HTERT RPE-1 (cell line): ENCODE results near the gene COL23A1.

ENCODE experiments used
- in situ Hi-C: fragments of 300-500 bp; cut with MboI; formaldehyde crosslinking; loops from 4 replicates; pipeline ENCODE4 v1.14.3; 2020; ENCODE audit warnings: low sequenced_read_pairs

The COL23A1 gene

GRCh38 chr5:178291969-178292825 is 298.0 kb downstream of the COL23A1 start:
- in situ Hi-C loops = no loop called here

DNA sequence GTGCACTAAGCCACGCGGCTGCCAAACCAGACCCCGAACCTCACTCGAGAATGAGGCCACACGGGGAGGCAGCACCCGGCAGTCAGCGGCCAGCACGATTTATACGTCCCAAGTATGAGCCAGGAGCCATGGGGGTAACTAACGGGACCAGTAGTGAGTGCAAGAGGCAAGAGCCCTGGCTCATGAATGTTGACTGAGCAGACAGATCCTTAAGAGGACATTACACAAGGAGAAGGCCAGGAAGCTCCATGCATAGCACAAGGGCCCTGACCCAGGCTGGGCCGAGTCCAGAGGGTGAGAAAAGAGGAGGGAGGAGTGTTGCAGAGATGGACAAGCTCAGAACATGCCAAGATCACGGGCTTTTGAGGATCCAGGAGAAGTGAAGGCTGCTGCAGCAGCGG is 299.0 kb downstream of the COL23A1 start:
- in situ Hi-C loops = no loop called here

DNA sequence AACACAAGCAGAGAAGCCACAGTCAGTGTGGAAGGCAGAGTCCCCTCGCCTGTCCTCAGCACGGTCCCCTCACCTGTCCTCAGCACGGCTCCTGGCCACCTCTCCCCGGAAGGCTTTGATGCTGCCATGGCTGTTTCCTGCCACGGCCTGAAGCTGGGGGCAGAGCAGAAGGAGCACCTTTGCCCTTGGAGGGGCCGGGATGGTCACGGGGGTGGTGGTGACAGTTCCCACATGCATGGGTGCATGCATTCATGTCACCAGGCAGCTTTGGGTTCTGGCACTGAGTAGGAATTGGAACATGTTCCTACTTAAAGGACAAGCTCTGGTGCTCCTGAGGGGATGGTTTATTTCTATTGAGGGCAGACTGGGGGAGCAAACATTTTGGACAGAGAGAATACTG is 299.8 kb downstream of the COL23A1 start:
- in situ Hi-C loops = no loop called here

GRCh38 chr5:178289438-178289837 is 300.8 kb downstream of the COL23A1 start:
- in situ Hi-C loops = no loop called here

GRCh38 chr5:178288401-178289368 is 301.5 kb downstream of the COL23A1 start:
- in situ Hi-C loops = no loop called here

DNA sequence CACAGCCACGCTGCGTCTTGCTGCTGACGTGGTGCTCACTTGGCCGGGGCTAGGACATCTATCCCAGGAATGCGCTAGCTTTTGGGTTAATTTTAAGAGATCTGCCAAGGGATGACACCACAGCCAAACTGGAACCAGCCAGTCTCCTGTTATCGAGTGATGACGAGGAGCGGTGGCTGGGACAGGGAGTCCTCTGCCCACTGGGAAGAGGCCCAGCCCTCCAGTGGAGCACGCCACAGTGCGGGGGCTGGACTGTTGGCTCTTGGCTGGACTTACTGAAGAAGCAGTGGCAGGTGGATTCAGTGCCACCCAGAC is 302.4 kb downstream of the COL23A1 start:
- in situ Hi-C loops = no loop called here

DNA sequence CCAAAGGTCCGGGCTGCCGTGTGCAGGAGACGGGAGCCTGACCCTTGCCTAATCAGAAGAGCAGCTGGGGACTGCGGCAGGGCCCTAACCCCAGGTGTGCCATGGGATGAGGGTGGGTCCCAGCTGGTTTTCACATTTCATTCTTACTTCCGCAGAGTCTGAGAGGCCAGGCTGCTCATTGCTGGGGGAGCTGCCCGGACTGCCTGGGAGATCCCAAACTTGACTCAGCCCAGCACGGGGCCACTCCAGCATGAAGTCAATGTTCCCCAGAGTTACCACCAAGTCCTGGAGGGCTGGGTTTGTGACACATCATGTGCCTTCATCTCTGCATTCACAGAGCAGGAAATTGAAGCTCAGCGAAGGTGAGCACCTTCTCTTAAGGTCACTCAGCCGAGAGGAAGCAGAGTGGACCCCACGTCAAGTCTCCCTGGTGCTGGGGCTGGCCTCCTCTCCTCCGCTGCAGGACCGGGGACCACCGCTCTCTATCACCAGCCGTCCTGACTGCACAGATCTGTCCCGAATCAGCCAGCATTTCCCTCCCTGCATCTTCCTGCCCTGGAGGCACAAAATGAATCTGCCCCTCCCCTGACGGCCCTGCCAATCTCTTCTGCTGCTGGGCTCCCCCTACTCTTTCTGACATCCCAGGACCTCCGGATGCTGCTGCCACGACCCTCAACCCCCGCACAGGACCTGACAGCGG is 303.0 kb downstream of the COL23A1 start:
- in situ Hi-C loops = no loop called here

GRCh38 chr5:178286226-178287090 is 303.7 kb downstream of the COL23A1 start:
- in situ Hi-C loops = no loop called here

DNA sequence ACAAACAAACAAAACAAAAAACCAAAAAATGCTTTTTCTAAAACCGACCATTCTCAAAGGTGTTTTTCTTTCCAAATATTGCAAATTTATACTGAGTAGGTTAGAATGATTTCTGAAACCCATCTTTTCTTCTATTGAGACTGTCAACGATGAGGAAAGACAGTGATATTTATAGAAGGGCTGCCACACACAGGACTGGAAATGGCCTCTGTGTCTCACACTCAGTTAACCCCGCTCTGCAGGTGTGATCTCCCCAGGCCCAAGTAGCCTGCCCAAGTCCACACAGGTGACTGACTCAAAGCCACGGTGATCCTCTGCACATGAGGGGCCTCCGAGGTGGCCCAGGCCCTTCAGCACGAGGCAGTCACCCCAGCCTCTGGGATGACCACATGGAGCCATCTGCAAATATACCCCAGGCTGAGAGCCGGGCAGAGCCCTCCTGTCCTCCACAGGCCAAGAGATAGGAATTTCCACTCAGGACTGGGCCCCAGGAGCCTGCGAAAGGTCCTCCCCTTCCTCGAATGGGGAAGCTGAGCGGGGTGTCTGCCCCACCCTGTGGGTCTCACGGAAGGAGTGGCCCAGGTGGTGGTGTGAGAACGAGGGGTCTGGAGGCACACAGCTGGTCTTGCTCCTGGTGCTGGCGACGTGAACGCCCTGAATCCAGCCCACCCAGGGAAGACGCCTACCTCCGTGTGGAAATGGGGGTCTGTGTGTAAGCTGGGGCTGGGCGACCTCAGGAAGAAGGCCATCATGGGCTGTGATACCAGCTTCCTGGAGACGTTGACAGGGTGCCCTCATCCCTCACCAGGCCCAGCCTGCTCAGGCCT is 304.6 kb downstream of the COL23A1 start:
- in situ Hi-C loops = no loop called here

GRCh38 chr5:178284996-178285395 is 305.2 kb downstream of the COL23A1 start:
- in situ Hi-C loops = no loop called here

DNA sequence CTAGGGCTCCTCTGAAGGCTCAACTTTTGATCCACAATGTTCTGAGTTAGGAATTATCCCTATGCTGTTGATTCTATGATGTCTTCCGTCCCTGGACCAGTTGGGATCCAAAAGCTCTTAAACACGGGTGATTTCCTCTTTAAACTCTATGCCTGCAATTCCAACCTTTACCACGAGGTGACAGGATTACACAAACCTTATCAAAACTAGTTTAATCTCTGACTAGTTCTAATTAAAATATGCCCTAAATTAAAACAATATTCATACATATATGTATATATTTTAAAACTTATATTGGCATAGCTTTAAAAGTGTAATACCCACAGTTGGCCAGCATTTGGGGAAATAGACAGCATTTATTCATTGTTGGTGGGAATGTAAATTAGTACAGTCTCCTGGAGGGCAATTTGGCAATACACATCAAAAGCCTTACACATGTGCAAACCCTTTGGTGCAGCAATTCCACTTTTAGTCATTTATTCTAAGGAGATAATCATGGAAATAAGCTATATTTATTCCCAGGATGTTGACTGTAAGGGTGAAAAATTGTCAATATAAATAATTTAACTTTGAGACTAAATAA is 306.0 kb downstream of the COL23A1 start:
- in situ Hi-C loops = no loop called here

DNA sequence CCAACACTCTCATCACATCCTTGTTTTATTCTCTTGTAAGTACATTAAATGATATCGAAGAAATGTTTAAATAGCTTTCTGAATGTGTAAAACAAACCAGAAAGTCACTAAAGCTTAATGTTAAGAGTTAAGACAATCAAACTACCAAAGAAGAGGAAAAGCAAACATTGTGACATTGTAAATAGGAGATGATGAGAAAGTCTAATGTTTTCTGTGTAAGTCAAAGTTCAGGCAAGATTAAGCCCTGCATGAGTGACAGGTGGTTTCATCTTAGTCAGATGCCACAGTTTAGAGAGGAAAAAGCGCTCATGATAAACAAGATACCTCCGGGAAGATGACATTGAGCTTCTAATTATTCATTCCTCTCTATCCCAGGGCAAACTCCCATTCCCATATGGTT is 306.7 kb downstream of the COL23A1 start:
- in situ Hi-C loops = no loop called here

DNA sequence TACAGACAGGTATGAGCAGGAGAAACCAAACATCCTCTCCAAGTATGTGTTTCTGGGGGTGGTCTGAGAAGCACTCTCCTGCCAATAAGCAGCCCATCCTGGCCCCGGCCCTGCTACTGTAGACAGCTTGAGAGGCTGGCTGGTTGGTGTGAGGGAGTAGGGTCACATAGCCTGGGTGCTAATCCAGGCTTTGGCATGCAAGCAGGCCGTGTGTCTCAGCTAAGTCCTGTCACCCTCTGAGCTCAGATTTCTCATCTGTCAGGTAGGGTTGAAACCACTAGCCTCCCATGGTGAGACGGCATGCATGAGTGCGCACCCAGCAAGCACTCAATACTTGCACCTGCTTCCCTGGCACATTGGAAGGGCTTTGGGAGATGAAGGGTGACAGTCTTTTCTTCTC is 307.8 kb downstream of the COL23A1 start:
- in situ Hi-C loops = no loop called here

DNA sequence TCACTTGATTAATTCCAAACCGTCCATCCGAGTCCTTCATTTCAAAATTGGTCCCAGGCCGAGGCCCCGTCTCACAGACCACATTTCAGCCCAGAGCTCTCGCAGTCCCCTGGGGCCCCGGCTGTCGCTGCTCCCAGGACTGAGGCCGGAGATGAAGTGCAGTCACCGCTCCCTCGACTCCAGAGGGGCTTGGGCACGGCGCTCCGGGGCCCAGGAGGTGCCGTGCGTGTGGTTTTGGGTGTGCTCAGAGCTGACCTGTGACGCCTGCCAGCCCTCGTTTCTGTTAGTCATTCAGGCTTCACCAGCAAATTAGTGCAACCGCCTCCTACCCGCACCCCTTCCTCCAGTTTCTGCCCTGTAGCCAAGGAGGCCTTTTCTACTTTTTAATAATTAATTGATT is 308.9 kb downstream of the COL23A1 start:
- in situ Hi-C loops = no loop called here

DNA sequence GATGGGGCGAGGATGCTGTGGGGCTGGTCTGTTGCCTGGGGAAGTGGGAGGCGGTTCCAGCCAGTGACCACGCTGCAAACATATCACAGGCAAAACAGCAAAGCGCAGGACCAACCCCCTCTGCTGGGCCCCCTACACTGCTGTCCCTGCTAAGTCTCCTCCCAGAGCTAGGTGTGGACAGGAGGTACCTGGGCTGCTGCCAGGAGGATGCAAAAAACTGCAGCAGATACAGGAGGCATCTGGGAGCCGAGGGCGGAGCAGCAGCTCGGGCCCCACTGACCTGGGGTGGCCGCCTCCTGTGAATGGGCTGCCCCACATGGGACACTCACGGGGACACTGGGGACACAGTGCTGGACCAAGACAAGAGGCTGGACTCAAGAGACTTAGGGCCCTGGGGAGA is 309.6 kb downstream of the COL23A1 start:
- in situ Hi-C loops = no loop called here

GRCh38 chr5:178279723-178280438 is 310.3 kb downstream of the COL23A1 start:
- in situ Hi-C loops = no loop called here

- in situ Hi-C loops = no loop called here
Observed at GRCh38 chr5:178279026-178279722, 311.0 kb downstream of the COL23A1 start.
